ENCODE measurements around the gene NFIB. TPM values are rescaled to one million over a fixed set of nuclear protein-coding genes. Genes with fewer than 3 reads are reported as not detected.

Gene NFIB
- total RNA-seq, 4 donors from 2014 or later = 24.0 to 40.9 (median 30.6) TPM

GRCh38 chr9:14301583-14302021 lies 12.3 kb downstream of the NFIB start:
- in situ Hi-C loops (cut with MboI; ENCODE audit: low sequenced_read_pairs in 4 of 4) (loop anchor here in 2 of 4 donors (10.0 to 25.0 kb wide), 2 partner anchors 47 to 289 kb away; no protein-coding TSS in a partner anchor), intact Hi-C loops (cut with DNase I; ENCODE audit: low total_unique reads) (loop anchor here (5.0 kb wide), 1 partner anchor 44 kb away; no protein-coding TSS in a partner anchor)
- Histone ChIP-seq H3K4me1 (peaks cover 95 to 96% of the 10 kb centered on the region in 2 donors), H3K27ac (peak overlapping the region; percentile 60 to 99 (median 95)), H3K9me3 (no peaks in the 10 kb centered on the region), H3K27me3 (no peaks in the 10 kb centered on the region), H3K36me3 (no peaks in the 10 kb centered on the region), H3K4me3 (peak overlapping the region in 2 of 4 donors; percentile 5 to 36)
- TF ChIP-seq POLR2A (IDR thresholded peaks at IDR 0.05) (no peak), CTCF (IDR thresholded peaks at IDR 0.05 in 4 of 5, conservative IDR thresholded peaks at IDR 0.05 in 1 of 5) (no peak)
- ATAC-seq (peak in 1 of 2 donors; percentile 14), DNase-seq (no peak)

GRCh38 chr9:14301006-14301405 lies 12.9 kb downstream of the NFIB start:
- peak; percentile 59 to 68 for ATAC-seq

GRCh38 chr9:14300588-14300987 lies 13.4 kb downstream of the NFIB start:
- intact Hi-C loops (cut with DNase I; ENCODE audit: low total_unique reads) = loop anchor here (5.0 kb wide), 1 partner anchor 43 kb away; no protein-coding TSS in a partner anchor
- no peaks in the 10 kb centered on the region for H3K36me3 ChIP-seq
- peak overlapping the region; percentile 23 to 36 (median 30) for H3K4me3 ChIP-seq
- no peaks in the 10 kb centered on the region for H3K9me3 ChIP-seq
- TF ChIP-seq POLR2A (IDR thresholded peaks at IDR 0.05) (no peak), CTCF (IDR thresholded peaks at IDR 0.05 in 4 of 5, conservative IDR thresholded peaks at IDR 0.05 in 1 of 5) (no peak)
- in situ Hi-C loops (cut with MboI; ENCODE audit: low sequenced_read_pairs in 4 of 4) = loop anchor here in 2 of 4 donors (10.0 to 25.0 kb wide), 2 partner anchors 46 to 288 kb away; no protein-coding TSS in a partner anchor
- DNase-seq = no peak
- H3K4me1 ChIP-seq = peaks cover 93 to 98% of the 10 kb centered on the region in 2 donors
- H3K27me3 ChIP-seq = no peaks in the 10 kb centered on the region
- ATAC-seq = peak; percentile 52 to 62
- H3K27ac ChIP-seq = peak overlapping the region; percentile 60 to 99 (median 95)

More at GRCh38 chr9:14301006-14301405, 12.9 kb downstream of the NFIB start:
- Histone ChIP-seq H3K9me3 (no peaks in the 10 kb centered on the region), H3K36me3 (no peaks in the 10 kb centered on the region), H3K4me1 (peaks cover 97 to 98% of the 10 kb centered on the region in 2 donors), H3K4me3 (peak overlapping the region in 3 of 4 donors; percentile 5 to 36 (median 23)), H3K27me3 (no peaks in the 10 kb centered on the region), H3K27ac (peak overlapping the region; percentile 60 to 99 (median 95))
- in situ Hi-C loops (cut with MboI; ENCODE audit: low sequenced_read_pairs in 4 of 4) = loop anchor here in 2 of 4 donors (10.0 to 25.0 kb wide), 2 partner anchors 46 to 289 kb away; no protein-coding TSS in a partner anchor
- no peak for TF ChIP-seq POLR2A (IDR thresholded peaks at IDR 0.05)
- TF ChIP-seq CTCF (IDR thresholded peaks at IDR 0.05 in 4 of 5, conservative IDR thresholded peaks at IDR 0.05 in 1 of 5) = no peak
- no peak for DNase-seq
- intact Hi-C loops (cut with DNase I; ENCODE audit: low total_unique reads) = loop anchor here (5.0 kb wide), 1 partner anchor 44 kb away; no protein-coding TSS in a partner anchor

GRCh38 chr9:14300040-14300439 lies 13.9 kb downstream of the NFIB start:
- H3K27ac ChIP-seq = peak overlapping the region; percentile 60 to 99 (median 95)
- peaks cover 87 to 95% of the 10 kb centered on the region in 2 donors for H3K4me1 ChIP-seq
- DNase-seq = no peak
- H3K9me3 ChIP-seq = no peaks in the 10 kb centered on the region
- H3K36me3 ChIP-seq = no peaks in the 10 kb centered on the region
- peak overlapping the region; percentile 23 to 36 (median 30) for H3K4me3 ChIP-seq
- peak in 1 of 2 donors; percentile 38 for ATAC-seq
- in situ Hi-C loops (cut with MboI; ENCODE audit: low sequenced_read_pairs in 4 of 4) = loop anchor here in 2 of 4 donors (10.0 to 25.0 kb wide), 2 partner anchors 45 to 288 kb away; no protein-coding TSS in a partner anchor
- TF ChIP-seq POLR2A (IDR thresholded peaks at IDR 0.05) = no peak
- peak in 1 of 5 experiments; percentile 4 for TF ChIP-seq CTCF (IDR thresholded peaks at IDR 0.05 in 4 of 5, conservative IDR thresholded peaks at IDR 0.05 in 1 of 5)
- intact Hi-C loops (cut with DNase I; ENCODE audit: low total_unique reads) = loop anchor here (5.0 kb wide), 1 partner anchor 43 kb away; no protein-coding TSS in a partner anchor
- no peaks in the 10 kb centered on the region for H3K27me3 ChIP-seq
